Measurements from ENCODE around the gene GDPD5. TPM values are rescaled to one million over a fixed set of nuclear protein-coding genes. Genes with fewer than 3 reads are reported as not detected.

GDPD5 gene
- polyA plus RNA-seq, 2 of the 4 experiments (the other 2 are of a cell fraction), result 3.9 to 5.9 TPM

DNA sequence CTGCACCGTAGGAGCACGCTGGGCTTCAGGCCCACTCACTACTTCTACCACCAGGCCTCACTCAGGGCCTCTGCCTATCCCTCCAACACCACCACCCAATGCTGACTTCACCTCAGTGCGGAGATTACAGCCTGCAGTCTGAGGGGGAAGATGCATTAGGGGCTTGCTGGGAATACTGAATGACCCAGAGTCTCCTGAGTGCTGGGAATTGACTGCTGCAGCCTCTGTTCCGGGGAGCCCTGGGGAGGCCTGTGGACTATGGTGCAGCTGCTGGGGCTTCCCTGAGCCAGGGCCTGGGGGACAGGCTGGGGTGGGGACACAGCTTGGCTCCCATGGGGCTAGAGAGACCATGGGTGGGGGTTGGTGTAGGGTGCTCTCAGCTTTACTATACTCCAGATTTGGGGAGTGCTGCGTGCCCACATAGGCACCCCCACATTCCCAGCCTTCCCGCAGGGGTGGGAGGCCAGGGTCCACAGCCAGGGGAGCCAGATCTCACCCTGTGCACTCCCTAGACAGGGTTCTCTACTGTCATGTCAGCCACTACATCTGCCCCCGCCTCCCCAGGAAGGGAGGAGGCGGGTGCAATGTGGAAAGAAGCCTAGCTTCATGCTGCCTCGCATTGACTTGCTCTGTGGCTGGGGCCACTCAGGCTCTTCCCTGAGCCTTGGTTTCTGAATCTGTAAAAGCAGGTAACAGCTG lies 44.4 kb downstream of the GDPD5 start:
- 87% methylated on average over 7 of the region's 9 CpGs for WGBS (ENCODE audit: missing lambda C conversion rate)
- no peak overlapping the region for H3K4me3 ChIP-seq
- H3K4me1 ChIP-seq, result peaks cover 2% of the 10 kb centered on the region; the same call in 1 of the 3 replicates
- no peak for FAIRE-seq
- H3K27ac ChIP-seq, result no peak overlapping the region
- ChIA-PET CTCF (interaction anchor here (0.9 to 2.1 kb wide), 4 partner anchors 9 to 73 kb away, joined by 3 to 9 read pairs (median 4); no protein-coding TSS in a partner anchor), POLR2A (no interaction called here)
- no peak for DNase-seq (ENCODE audit: low read depth in 1 of 2, low spot score in 1 of 2)
- ATAC-seq, result no peak
- TF ChIP-seq BHLHE40 (IDR thresholded peaks at IDR 0.05; ENCODE audit: low read depth, low read length) (no peak), SMC3 (IDR thresholded peaks at IDR 0.05) (no peak), MYC (IDR thresholded peaks at IDR 0.05; ENCODE audit: borderline replicate concordance, low read length) (no peak), TFCP2L1 (CRISPR knock-in tag; IDR thresholded peaks at IDR 0.05) (no peak), POLR2AphosphoS2 (conservative IDR thresholded peaks at IDR 0.05; ENCODE audit: low read length) (no peak), SREBF2 (IDR thresholded peaks at IDR 0.05) (no peak), EHMT2 (IDR thresholded peaks at IDR 0.05; ENCODE audit: low read depth) (no peak)
- TF ChIP-seq, protein P1, sequence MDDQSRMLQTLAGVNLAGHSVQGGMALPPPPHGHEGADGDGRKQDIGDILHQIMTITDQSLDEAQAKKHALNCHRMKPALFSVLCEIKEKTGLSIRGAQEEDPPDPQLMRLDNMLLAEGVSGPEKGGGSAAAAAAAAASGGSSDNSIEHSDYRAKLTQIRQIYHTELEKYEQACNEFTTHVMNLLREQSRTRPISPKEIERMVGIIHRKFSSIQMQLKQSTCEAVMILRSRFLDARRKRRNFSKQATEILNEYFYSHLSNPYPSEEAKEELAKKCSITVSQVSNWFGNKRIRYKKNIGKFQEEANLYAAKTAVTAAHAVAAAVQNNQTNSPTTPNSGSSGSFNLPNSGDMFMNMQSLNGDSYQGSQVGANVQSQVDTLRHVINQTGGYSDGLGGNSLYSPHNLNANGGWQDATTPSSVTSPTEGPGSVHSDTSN (IDR thresholded peaks at IDR 0.05), result no peak
- TF ChIP-seq, protein P2, sequence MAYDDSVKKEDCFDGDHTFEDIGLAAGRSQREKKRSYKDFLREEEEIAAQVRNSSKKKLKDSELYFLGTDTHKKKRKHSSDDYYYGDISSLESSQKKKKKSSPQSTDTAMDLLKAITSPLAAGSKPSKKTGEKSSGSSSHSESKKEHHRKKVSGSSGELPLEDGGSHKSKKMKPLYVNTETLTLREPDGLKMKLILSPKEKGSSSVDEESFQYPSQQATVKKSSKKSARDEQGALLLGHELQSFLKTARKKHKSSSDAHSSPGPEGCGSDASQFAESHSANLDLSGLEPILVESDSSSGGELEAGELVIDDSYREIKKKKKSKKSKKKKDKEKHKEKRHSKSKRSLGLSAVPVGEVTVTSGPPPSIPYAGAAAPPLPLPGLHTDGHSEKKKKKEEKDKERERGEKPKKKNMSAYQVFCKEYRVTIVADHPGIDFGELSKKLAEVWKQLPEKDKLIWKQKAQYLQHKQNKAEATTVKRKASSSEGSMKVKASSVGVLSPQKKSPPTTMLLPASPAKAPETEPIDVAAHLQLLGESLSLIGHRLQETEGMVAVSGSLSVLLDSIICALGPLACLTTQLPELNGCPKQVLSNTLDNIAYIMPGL (CRISPR knock-in tag; IDR thresholded peaks at IDR 0.05; ENCODE audit: borderline replicate concordance), result no peak
- TF ChIP-seq, protein P3, sequence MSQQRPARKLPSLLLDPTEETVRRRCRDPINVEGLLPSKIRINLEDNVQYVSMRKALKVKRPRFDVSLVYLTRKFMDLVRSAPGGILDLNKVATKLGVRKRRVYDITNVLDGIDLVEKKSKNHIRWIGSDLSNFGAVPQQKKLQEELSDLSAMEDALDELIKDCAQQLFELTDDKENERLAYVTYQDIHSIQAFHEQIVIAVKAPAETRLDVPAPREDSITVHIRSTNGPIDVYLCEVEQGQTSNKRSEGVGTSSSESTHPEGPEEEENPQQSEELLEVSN (IDR thresholded peaks at IDR 0.05; ENCODE audit: borderline replicate concordance, low read depth), result no peak
- TF ChIP-seq, protein P4, sequence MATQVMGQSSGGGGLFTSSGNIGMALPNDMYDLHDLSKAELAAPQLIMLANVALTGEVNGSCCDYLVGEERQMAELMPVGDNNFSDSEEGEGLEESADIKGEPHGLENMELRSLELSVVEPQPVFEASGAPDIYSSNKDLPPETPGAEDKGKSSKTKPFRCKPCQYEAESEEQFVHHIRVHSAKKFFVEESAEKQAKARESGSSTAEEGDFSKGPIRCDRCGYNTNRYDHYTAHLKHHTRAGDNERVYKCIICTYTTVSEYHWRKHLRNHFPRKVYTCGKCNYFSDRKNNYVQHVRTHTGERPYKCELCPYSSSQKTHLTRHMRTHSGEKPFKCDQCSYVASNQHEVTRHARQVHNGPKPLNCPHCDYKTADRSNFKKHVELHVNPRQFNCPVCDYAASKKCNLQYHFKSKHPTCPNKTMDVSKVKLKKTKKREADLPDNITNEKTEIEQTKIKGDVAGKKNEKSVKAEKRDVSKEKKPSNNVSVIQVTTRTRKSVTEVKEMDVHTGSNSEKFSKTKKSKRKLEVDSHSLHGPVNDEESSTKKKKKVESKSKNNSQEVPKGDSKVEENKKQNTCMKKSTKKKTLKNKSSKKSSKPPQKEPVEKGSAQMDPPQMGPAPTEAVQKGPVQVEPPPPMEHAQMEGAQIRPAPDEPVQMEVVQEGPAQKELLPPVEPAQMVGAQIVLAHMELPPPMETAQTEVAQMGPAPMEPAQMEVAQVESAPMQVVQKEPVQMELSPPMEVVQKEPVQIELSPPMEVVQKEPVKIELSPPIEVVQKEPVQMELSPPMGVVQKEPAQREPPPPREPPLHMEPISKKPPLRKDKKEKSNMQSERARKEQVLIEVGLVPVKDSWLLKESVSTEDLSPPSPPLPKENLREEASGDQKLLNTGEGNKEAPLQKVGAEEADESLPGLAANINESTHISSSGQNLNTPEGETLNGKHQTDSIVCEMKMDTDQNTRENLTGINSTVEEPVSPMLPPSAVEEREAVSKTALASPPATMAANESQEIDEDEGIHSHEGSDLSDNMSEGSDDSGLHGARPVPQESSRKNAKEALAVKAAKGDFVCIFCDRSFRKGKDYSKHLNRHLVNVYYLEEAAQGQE (IDR thresholded peaks at IDR 0.05), result no peak
- H3K4me2 ChIP-seq, result no peak overlapping the region
- H3K9me3 ChIP-seq, result no peaks in the 10 kb centered on the region

DNA sequence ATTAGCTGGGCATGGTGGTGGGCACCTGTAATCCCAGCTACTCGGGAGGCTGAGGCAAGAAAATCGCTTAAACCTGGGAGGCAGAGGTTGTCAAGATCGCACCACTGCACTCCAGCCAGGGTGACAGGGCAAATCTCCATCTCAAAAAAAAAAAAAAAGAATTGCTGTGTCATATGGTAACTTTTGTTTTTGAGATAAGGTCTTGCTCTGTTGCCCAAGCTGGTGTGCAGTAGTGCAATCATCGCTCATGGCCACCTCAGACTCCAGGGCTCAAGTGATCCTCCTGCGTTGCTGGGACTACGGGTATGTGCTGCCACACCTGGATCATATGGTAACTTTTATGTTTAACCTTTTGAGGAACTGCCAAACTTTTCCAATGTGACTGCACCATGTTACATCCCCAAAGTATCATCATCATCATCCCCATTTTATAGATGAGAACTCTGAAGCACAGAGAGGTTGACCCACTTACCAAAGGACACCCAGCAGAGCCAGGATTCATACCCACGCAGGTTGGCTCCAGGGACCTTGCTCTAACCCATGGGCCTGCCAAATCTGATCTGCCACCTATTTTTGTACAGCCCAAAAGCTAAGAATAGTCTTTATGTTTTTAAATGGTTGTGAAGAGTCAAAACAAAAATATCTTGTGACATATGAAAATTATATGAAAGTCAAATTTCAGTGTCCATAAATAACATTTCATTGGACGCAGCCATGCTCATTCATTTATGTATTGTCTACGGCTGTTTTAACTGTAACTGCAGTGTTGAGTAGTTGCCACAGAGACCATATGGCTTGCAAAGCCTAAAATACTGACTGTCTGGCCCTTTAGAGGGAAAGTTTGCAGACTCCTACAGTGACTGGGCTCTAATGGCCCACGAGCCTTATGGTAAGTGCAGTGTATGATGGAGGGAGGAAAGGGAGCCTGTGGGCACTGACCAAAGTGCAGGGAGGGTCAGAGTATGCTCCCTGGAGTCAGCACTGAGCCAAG lies 45.3 kb downstream of the GDPD5 start:
- FAIRE-seq (no peak), ATAC-seq (no peak), DNase-seq (ENCODE audit: low read depth in 1 of 2, low spot score in 1 of 2) (no peak)
- Histone ChIP-seq H3K4me2 (no peak overlapping the region), H3K9me3 (no peaks in the 10 kb centered on the region), H3K27ac (no peak overlapping the region), H3K4me3 (no peak overlapping the region), H3K4me1 (peaks cover 8% of the 10 kb centered on the region)
- 86% methylated on average over 10 of the region's 10 CpGs for WGBS (ENCODE audit: missing lambda C conversion rate)
- POLR2A ChIA-PET, result no interaction called here
- TF ChIP-seq ZFP36 (IDR thresholded peaks at IDR 0.05; ENCODE audit: borderline replicate concordance, partially characterized antibody) (peak; percentile 38), EP300 (IDR thresholded peaks at IDR 0.05) (no peak)
- CTCF ChIA-PET, result interaction anchor here (0.7 to 2.1 kb wide), 5 partner anchors 9 to 72 kb away, joined by 3 to 9 read pairs (median 3); no protein-coding TSS in a partner anchor
